NCI-H526 (cell line): ENCODE results near the gene DIPK2B.

ENCODE experiments used
- DNase-seq, 2 experiments: peaks; one replicate each; lab custom pipeline; 2025; lab: John Stamatoyannopoulos, UW

Gene DIPK2B

DNA sequence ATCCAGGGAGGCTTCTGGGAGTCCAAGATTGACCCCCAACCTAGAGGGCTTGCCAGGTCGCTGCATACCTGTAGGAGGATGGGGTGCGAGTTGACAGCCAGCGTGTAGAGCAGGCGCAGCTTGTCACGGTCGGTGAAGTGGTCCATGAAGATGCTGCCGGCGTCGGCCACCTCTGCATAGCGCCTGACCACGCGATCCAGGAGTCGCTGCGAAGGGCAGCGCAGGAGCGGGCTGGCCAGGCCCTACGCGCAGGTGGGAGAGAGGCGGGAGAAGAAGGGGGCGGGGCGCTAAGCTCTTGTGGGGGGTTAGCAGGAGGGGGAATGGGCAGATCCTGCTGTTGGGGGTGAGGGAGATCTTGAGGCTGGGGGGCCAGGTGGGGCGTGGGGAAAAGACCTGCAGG, 43.0 kb downstream of the DIPK2B start:
- no peak for DNase-seq

DNA sequence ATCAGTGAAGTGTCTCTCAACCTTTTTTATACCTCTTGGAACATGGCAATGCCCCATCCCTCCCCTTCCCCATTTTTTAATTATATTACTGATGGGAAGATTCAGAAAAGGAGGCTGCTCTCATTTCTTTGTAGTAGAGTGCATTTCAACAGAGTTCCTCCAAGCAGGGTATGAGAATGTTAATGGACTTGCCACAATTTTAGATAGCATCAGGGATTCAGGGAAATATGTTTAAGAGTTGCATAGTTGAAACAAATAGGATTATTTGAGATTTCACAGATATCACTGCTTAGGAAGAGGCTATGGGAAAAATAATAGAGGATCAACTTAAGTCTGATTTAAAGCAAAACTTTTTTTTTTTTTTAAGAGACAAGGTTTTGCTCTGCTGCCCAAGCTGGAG, 46.2 kb downstream of the DIPK2B start:
- no peak for DNase-seq

DNA sequence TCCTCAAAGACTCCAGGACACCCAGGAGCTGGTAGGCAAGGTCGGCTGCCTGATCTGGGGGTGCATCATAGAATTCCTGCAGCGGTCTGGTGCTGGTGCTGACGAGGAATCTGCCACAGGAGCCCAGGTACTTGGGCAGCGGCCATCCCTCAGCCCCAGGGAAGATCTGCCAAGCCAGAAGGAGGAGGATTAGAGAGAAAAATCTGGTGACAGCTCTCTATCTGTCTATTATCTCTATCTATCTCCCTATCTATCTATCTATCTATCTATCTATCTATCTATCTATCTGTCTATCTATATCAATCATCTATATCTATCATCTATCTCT, 46.7 kb downstream of the DIPK2B start:
- no peak for DNase-seq
